ENCODE measurements around the gene FAM217A. TPM values are rescaled to one million over a fixed set of nuclear protein-coding genes. Genes with fewer than 3 reads are reported as not detected.
"Not testable (repeated sequence)": the region's sequence is repeated elsewhere in the genome, so short reads cannot be mapped to it uniquely, and the experiment has no call there.

The FAM217A gene
- total RNA-seq, 4 donors from 2014 or later = not detected

DNA sequence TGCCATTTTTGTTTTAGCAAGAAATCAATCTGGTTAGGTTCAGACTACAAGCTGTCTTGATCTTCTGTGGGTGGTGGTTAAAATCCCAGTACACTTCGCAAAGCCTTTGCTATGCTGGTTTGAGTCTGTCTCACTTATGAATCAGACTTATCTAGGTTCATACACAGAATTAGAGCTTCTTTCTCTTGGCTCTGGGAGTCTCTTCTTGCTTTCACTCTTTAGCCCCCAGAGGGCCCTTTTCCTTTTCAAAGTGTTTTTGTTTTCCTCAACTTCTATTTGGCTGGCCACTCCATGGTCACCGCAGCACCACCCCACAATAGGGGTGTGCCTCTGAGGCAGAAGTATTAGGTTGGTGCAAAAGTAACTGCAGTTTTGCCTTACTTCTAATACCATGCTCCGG, 35.2 kb upstream of the FAM217A start:
- ATAC-seq (ENCODE audit: low FRiP score) (no peak), DNase-seq (ENCODE audit: low spot score) (no peak)
- TF ChIP-seq CTCF (IDR thresholded peaks at IDR 0.05) = no peak

DNA sequence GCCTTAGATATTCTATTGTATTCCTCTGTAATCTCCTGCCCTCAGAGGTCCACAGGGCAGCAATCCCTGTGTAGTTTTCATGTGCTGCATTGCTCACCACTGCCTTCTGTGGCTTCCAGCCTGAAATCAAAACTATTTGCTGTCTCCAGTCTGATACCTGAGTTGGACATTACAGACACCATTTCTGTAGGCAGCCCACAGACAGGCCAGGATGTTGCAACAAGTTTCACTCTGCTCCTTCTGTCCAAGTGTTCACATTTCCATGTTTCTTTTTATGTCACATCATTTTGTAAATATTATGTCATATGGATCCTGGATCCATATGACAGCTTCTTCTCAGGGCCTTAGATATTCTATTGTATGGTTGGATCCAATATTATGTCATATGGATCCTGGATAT, 34.7 kb upstream of the FAM217A start:
- DNase-seq (ENCODE audit: low spot score) (no peak), ATAC-seq (ENCODE audit: low FRiP score) (no peak)
- TF ChIP-seq CTCF (IDR thresholded peaks at IDR 0.05) = no peak

DNA sequence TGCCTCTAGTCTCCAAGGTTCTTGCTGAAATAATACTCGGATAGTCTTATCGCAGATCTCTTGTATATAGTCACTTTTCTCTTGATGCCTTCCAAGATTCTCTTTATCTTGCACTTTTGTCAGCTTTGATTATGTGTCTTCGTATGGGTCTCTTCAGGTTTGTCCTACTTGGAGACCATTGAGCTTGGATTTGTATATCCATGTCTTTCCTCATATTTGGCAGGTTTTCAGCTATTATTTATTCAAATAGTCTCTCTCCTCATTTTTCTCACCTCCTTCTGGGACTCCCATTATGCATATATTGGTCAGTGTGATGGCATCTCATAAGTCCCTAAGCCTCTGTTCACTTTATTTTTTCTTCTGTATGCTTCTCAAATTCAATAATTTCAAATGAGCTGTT, 33.4 kb upstream of the FAM217A start:
- no peak for TF ChIP-seq CTCF (IDR thresholded peaks at IDR 0.05)
- DNase-seq (ENCODE audit: low spot score) = no peak
- no peak for ATAC-seq (ENCODE audit: low FRiP score)

- ATAC-seq (ENCODE audit: low FRiP score); DNase-seq (ENCODE audit: low spot score): not testable (repeated sequence)
Measured at GRCh38 chr6:4109363-4109815, 30.5 kb upstream of the FAM217A start.

DNA sequence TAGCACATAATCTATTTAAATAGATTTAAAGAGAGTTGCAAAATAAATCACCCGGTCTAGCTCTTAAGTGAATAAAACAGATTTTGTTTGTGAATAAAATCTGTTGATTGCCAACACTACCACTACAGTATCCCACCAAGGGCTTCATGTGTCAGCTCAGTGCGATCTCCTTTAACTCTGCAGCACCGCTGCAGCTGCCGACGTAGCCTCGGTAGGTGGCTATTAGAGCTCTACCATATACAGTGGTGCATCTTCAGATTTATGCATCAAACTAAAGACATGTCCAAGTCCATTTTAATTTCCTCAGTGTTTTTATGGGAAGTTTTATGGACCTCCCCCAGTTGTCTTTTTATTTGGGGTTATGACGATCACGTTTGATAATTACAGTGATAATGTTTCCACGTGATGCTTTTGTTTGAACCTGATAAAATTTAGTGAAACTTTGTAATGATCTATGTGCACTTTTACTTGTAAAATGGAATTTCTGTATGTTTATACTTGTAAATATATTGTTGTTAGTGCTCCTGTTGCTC, 29.7 kb upstream of the FAM217A start:
- ATAC-seq (ENCODE audit: low FRiP score) (no peak), DNase-seq (ENCODE audit: low spot score) (no peak)
- no peak for TF ChIP-seq CTCF (IDR thresholded peaks at IDR 0.05)

- no peak for TF ChIP-seq CTCF (IDR thresholded peaks at IDR 0.05)
- ATAC-seq (ENCODE audit: low FRiP score) (no peak), DNase-seq (ENCODE audit: low spot score) (no peak)
Measured at GRCh38 chr6:4107873-4108272, 28.9 kb upstream of the FAM217A start.

GRCh38 chr6:4105980-4106536, 27.1 kb upstream of the FAM217A start:
- no peak for DNase-seq (ENCODE audit: low spot score)
- ATAC-seq (ENCODE audit: low FRiP score) = no peak
- no peak for TF ChIP-seq CTCF (IDR thresholded peaks at IDR 0.05)
